ENCODE results near the gene CYP2S1. TPM values are rescaled to one million over a fixed set of nuclear protein-coding genes. Genes with fewer than 3 reads are reported as not detected.
A peak's percentile ranks its signal among the peaks of the same experiment; 100 is the strongest.

The CYP2S1 gene
- total RNA-seq, 3 donors from 2014 or later, result 9.1 to 45.4 (median 41.2) TPM

GRCh38 chr19:41233748-41234240 lies 40.8 kb downstream of the CYP2S1 start:
- no peak overlapping the region for H3K4me3 ChIP-seq
- no peaks in the 10 kb centered on the region for H3K36me3 ChIP-seq (ENCODE audit: low read depth)
- intact Hi-C loops (cut with DNase I, micrococcal nuclease), result no loop called here
- no peaks in the 10 kb centered on the region for H3K4me1 ChIP-seq (ENCODE audit: low read depth)
- TF ChIP-seq CTCF (IDR thresholded peaks at IDR 0.05), result no peak
- DNase-seq, result no peak
- H3K9me3 ChIP-seq, result no peaks in the 10 kb centered on the region
- ATAC-seq, result peak; percentile 52

DNA sequence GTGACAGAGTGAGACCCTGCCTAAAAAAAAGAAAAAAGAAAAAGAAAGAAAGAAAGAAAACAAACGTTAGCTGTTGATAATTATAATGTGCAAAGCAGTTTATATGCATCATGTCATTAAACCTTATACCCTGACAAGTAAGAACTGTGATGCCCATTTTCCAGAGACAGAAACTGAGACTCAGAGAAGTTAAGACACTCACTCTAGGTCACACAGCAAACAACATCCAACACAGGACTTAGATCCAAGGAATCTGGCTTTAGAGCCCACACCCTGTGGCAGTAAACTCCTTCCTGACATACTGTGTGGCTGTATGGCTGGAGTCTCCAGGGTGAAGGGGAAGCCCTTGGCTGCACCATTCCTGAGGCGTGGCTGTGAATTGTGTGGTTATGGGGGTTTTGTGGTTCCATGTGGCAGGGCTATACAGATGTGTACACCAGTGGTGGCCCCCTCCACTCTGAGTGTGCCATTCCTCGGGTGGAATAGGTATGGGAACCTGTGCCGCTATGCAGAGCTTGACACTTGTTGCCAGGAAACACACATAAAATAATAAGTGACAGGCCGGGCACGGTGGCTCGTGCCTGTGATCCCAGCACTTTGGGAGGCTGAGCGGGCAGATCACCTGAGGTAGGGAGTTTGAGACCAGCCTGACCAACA lies 41.6 kb downstream of the CYP2S1 start:
- intact Hi-C loops (cut with DNase I, micrococcal nuclease), result no loop called here
- no peaks in the 10 kb centered on the region for H3K4me1 ChIP-seq (ENCODE audit: low read depth)
- DNase-seq (no peak), ATAC-seq (no peak)
- no peaks in the 10 kb centered on the region for H3K9me3 ChIP-seq
- no peak overlapping the region for H3K4me3 ChIP-seq
- no peaks in the 10 kb centered on the region for H3K36me3 ChIP-seq (ENCODE audit: low read depth)
- no peak for TF ChIP-seq CTCF (IDR thresholded peaks at IDR 0.05)

DNA sequence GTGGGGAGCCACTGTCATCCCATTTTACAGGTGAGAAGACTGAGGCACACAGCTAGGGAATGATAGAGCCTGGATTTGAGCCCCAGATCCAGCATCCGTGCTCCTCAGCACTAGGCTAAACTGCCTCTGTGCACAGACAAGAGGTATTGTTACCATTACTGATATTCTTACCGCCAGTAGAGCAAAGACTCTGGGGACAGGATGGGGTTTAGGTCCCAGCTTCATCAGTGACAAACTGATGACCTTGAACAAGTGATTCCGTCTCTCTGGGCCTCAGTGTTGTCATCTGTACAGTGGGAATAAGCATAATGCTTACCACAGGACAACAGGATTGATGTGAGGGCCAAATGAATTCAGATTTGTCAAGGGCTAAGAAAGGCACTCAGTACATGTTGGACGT lies 42.5 kb downstream of the CYP2S1 start:
- no peaks in the 10 kb centered on the region for H3K9me3 ChIP-seq
- intact Hi-C loops (cut with DNase I, micrococcal nuclease), result no loop called here

DNA sequence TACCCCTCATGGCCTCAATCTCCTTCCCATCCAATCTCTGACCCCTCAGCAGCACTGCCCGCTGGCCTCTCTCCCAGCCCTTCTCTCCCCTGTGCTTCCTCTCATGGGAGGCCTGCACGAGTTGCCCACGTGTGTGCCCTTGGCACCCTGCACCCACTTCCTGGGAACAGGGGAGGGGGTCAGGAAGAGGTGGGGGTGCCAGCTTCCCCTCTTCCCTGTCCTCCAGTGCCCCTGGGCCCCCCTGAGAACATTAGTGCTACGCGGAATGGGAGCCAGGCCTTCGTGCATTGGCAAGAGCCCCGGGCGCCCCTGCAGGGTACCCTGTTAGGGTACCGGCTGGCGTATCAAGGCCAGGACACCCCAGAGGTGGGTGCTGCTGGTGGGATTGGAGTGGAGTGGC lies 45.2 kb downstream of the CYP2S1 start:
- Histone ChIP-seq H3K4me3 (no peak overlapping the region), H3K36me3 (ENCODE audit: low read depth) (no peaks in the 10 kb centered on the region), H3K4me1 (ENCODE audit: low read depth) (no peaks in the 10 kb centered on the region), H3K9me3 (no peaks in the 10 kb centered on the region)
- DNase-seq (no peak), ATAC-seq (no peak)
- intact Hi-C loops (cut with DNase I, micrococcal nuclease), result no loop called here
- TF ChIP-seq CTCF (IDR thresholded peaks at IDR 0.05), result no peak

More for the DNA sequence above, 42.5 kb downstream of the CYP2S1 start:
- H3K36me3 ChIP-seq (ENCODE audit: low read depth), result no peaks in the 10 kb centered on the region
- DNase-seq (no peak), ATAC-seq (no peak)
- H3K4me1 ChIP-seq (ENCODE audit: low read depth), result no peaks in the 10 kb centered on the region
- no peak for TF ChIP-seq CTCF (IDR thresholded peaks at IDR 0.05)
- no peak overlapping the region for H3K4me3 ChIP-seq

DNA sequence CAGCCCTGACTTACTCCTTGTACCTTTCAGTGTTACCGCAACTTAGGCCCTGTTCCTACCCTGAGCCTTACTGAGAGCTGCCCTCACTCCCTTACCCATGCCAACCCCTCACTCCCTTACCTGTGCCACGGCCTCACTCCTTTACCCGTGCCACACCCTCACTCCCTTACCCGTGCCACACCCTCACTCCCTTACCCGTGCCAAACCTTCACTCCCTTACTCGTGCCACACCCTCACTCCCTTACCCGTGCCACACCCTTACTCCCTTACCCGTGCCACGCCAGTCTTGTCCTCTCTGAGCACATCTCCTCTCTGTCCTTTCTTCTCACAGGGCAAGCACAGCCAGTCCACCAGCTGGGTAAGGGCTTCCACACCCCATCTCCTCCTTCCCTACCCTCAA lies 46.3 kb downstream of the CYP2S1 start:
- H3K36me3 ChIP-seq (ENCODE audit: low read depth), result no peaks in the 10 kb centered on the region
- intact Hi-C loops (cut with DNase I, micrococcal nuclease), result no loop called here

More for the DNA sequence above, 46.3 kb downstream of the CYP2S1 start:
- peak; percentile 67 for ATAC-seq
- Histone ChIP-seq H3K4me1 (ENCODE audit: low read depth) (no peaks in the 10 kb centered on the region), H3K9me3 (no peaks in the 10 kb centered on the region), H3K4me3 (no peak overlapping the region)
- TF ChIP-seq CTCF (IDR thresholded peaks at IDR 0.05), result no peak
- no peak for DNase-seq
